Neutrophil (primary cell): ENCODE results near the gene CACHD1.

Experiments
- H3K27ac ChIP-seq: fragments of 200-600 bp; sonication (generic); 2 replicates; pipeline ENCODE4 v1.5.1; 2016; ENCODE audit warnings: mild to moderate bottlenecking, moderate library complexity
- H3K27me3 ChIP-seq: fragments of 200-600 bp; sonication (generic); 2 replicates; pipeline ENCODE4 v1.6.0; 2016; ENCODE audit warnings: mild to moderate bottlenecking
- H3K36me3 ChIP-seq: fragments of 200-600 bp; sonication (generic); 2 replicates; pipeline ENCODE4 v1.5.1; 2017
- H3K4me1 ChIP-seq, 2 experiments: fragments of 200-600 bp in 1 of 2; sonication (generic) in 1 of 2; 1 replicate in 1 of 2; 2 replicates in 1 of 2; pipeline versions ENCODE4 v1.5.1 to v1.6.1; 2013 to 2016; ENCODE audit warnings: low read depth in 1 of 2, low read length in 1 of 2, mild to moderate bottlenecking in 1 of 2, moderate library complexity in 1 of 2; ENCODE audit not compliant: control insufficient read depth in 1 of 2, insufficient read depth in 1 of 2
- H3K4me3 ChIP-seq, 2 experiments: fragments of 200-600 bp in 1 of 2; sonication (generic) in 1 of 2; 1 replicate in 1 of 2; 2 replicates in 1 of 2; pipeline ENCODE4 v1.5.1; 2013 to 2016; ENCODE audit warnings: low read depth in 1 of 2, low read length in 1 of 2, mild to moderate bottlenecking in 1 of 2, moderate library complexity in 1 of 2
- H3K9me3 ChIP-seq: fragments of 200-600 bp; sonication (generic); 2 replicates; pipeline ENCODE4 v1.5.1; 2016
- TF ChIP-seq, protein P1 (sequence below): fragments of 200-600 bp; sonication (generic); IDR thresholded peaks from 2 replicates; pipeline ENCODE4 v1.5.1; 2016; ENCODE audit warnings: antibody characterized with exemption

CACHD1 gene

DNA sequence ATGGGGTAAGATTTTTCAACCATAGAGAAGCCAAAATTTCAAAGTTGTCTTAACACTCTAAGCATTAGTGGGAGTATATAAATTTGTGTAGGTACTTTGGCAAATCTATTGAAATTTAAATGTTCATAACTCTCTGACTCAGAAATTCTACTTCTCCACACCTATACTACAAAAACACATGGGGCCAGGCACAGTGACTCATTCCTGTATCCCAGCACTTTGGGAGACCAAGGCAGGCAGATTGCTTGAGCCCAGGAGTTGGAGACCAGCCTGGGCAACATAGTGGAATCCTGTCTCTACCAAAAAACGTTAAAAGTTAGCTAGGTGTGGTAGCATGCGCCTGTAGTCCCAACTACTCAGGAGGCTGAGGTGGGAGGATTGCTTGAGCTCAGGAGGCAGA is 233.7 kb downstream of the CACHD1 start:
- no peaks in the 10 kb centered on the region for H3K4me1 ChIP-seq
- H3K27me3 ChIP-seq = no peaks in the 10 kb centered on the region
- H3K36me3 ChIP-seq = no peaks in the 10 kb centered on the region
- TF ChIP-seq, protein P1, sequence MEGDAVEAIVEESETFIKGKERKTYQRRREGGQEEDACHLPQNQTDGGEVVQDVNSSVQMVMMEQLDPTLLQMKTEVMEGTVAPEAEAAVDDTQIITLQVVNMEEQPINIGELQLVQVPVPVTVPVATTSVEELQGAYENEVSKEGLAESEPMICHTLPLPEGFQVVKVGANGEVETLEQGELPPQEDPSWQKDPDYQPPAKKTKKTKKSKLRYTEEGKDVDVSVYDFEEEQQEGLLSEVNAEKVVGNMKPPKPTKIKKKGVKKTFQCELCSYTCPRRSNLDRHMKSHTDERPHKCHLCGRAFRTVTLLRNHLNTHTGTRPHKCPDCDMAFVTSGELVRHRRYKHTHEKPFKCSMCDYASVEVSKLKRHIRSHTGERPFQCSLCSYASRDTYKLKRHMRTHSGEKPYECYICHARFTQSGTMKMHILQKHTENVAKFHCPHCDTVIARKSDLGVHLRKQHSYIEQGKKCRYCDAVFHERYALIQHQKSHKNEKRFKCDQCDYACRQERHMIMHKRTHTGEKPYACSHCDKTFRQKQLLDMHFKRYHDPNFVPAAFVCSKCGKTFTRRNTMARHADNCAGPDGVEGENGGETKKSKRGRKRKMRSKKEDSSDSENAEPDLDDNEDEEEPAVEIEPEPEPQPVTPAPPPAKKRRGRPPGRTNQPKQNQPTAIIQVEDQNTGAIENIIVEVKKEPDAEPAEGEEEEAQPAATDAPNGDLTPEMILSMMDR = no peak
- no peaks in the 10 kb centered on the region for H3K9me3 ChIP-seq
- H3K4me3 ChIP-seq = no peak overlapping the region
- H3K27ac ChIP-seq = no peak overlapping the region

- H3K36me3 ChIP-seq = no peaks in the 10 kb centered on the region
- H3K27me3 ChIP-seq = no peaks in the 10 kb centered on the region
- TF ChIP-seq, protein P1 = no peak
- H3K4me3 ChIP-seq = no peak overlapping the region
- H3K4me1 ChIP-seq = no peaks in the 10 kb centered on the region
- H3K27ac ChIP-seq = no peak overlapping the region
- no peaks in the 10 kb centered on the region for H3K9me3 ChIP-seq
Measured at GRCh38 chr1:64705591-64705990, 235.7 kb downstream of the CACHD1 start.

DNA sequence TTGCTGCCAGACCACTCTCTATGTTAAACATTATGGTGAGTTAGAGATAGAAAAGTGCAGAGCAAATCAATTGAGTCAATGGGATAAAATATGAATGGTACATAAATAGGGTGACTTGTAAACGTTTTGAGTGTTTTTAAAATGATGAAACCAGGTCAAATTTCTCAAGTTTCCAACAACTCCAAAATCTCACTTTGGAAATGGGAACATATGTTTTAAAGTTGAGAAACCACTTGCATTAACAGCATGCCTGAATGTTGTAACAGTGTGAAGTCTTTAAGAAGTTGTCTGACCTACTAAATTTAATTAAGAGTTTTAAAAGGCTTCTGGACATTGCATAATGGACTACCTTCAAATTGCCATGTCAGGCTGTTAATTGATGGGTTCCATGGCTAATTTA is 241.3 kb downstream of the CACHD1 start:
- H3K4me1 ChIP-seq = no peaks in the 10 kb centered on the region
- TF ChIP-seq, protein P1 = no peak
- H3K27ac ChIP-seq = no peak overlapping the region
- no peaks in the 10 kb centered on the region for H3K36me3 ChIP-seq
- H3K27me3 ChIP-seq = no peaks in the 10 kb centered on the region
- H3K9me3 ChIP-seq = no peaks in the 10 kb centered on the region
- H3K4me3 ChIP-seq = no peak overlapping the region

GRCh38 chr1:64712049-64712448 is 242.1 kb downstream of the CACHD1 start:
- H3K9me3 ChIP-seq = no peaks in the 10 kb centered on the region
- H3K27ac ChIP-seq = no peak overlapping the region
- no peak overlapping the region for H3K4me3 ChIP-seq
- H3K4me1 ChIP-seq = no peaks in the 10 kb centered on the region
- H3K27me3 ChIP-seq = no peaks in the 10 kb centered on the region
- H3K36me3 ChIP-seq = no peaks in the 10 kb centered on the region
- TF ChIP-seq, protein P1 = no peak

GRCh38 chr1:64715186-64715585 is 245.3 kb downstream of the CACHD1 start:
- no peaks in the 10 kb centered on the region for H3K4me1 ChIP-seq
- TF ChIP-seq, protein P1 = no peak
- no peaks in the 10 kb centered on the region for H3K9me3 ChIP-seq
- H3K4me3 ChIP-seq = no peak overlapping the region
- no peaks in the 10 kb centered on the region for H3K36me3 ChIP-seq
- H3K27ac ChIP-seq = no peak overlapping the region
- H3K27me3 ChIP-seq = no peaks in the 10 kb centered on the region

GRCh38 chr1:64721135-64721534 is 251.2 kb downstream of the CACHD1 start:
- Histone ChIP-seq H3K36me3 (no peaks in the 10 kb centered on the region), H3K4me1 (no peaks in the 10 kb centered on the region), H3K27ac (no peak overlapping the region), H3K9me3 (no peaks in the 10 kb centered on the region), H3K4me3 (no peak overlapping the region), H3K27me3 (no peaks in the 10 kb centered on the region)
- TF ChIP-seq, protein P1 = no peak
